GM18502 (cell line): ENCODE data around the gene SLC1A4.
A peak's percentile ranks its signal among the peaks of the same experiment; 100 is the strongest.
"Not testable (repeated sequence)": the region's sequence is repeated elsewhere in the genome, so short reads cannot be mapped to it uniquely, and the experiment has no call there.

Experiments
- ATAC-seq: cut with Tn5 transposase; IDR thresholded peaks from one replicate; pipeline ENCODE4 v1.9.1; 2021; ENCODE audit warnings: mild to moderate bottlenecking; ENCODE audit not compliant: unreplicated experiment, poor library complexity

Gene SLC1A4

GRCh38 chr2:64963138-64963537 is 26.1 kb upstream of the SLC1A4 start:
- ATAC-seq, result not testable (repeated sequence)

GRCh38 chr2:64963719-64964118 is 25.5 kb upstream of the SLC1A4 start:
- no peak for ATAC-seq

DNA sequence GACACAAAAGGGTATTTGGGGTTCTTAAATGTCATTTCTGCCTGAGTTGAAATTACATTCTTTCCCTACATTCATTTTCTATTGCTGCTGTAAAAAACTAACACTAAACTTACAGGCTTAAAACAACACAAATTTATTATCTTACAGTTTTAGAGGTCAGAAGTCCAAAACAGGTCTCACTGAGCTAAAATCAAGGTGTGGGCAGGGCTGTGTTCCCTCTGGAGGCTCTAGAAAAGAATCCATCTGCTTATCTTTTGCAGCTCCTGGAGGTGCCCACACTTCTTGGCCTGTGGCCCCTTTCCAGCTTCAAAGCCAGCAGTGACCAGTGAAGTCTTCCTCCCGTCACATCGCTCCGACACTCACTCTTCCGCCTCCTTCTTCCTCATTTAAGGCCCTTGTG is 23.2 kb upstream of the SLC1A4 start:
- no peak for ATAC-seq

DNA sequence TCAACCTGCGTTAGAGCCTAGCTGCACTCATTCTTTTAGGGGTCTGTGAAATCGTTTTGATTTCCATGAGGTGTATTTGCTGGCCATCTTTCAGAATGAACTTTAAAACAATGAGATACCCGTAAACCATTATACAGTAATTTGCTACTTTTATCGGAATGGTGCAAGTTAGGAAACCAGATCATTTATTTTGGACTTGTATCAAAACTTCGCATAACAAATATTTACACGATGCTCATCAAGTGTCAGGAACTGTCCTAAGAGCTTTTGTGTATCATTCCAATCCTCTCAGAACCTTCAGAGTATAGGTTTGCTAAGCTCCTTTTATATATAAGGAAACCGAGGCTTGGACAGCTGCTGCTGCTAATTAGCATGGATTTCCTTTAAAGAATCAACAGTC is 22.4 kb upstream of the SLC1A4 start:
- no peak for ATAC-seq

- ATAC-seq, result no peak
These were observed 21.6 kb upstream of the SLC1A4 start for GRCh38 chr2:64967601-64968000.

DNA sequence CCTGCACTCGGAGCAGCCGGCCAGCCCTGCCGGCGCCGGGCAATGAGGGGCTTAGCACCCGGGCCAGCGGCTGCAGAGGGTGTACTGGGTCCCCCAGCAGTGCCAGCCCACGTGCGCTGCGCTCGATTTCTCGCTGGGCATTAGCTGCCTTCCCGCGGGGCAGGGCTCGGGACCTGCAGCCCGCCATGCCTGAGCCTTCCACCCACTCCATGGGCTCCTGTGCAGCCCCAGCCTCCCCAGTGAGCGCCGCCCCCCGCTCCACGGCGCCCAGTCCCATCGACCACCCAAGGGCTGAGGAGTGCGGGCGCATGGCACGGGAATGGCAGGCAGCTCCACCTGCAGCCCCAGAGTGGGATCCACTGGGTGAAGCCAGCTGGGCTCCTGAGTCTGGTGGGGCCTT is 20.1 kb upstream of the SLC1A4 start:
- not testable (repeated sequence) for ATAC-seq

GRCh38 chr2:64970495-64970894 is 18.7 kb upstream of the SLC1A4 start:
- ATAC-seq, result no peak

DNA sequence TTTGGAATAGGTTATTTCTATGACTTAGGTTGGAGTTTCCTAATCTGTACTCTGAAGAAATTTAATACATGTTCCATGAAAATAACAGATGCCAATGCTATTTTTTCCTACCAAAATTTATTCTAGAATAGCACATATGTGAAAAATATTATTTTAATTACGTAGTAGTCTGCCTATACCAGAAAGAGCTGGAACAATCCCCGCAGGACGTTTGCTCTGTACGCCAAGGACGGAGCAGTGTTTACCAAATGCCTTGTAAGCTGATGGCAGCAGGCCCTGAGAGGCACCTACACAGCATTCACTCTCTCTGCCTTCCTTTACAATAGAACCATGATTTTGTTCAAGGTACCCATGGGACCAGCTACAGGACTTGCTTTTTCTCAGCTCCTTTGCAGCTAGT is 16.8 kb upstream of the SLC1A4 start:
- ATAC-seq, result no peak

GRCh38 chr2:64972876-64973275 is 16.3 kb upstream of the SLC1A4 start:
- no peak for ATAC-seq

- no peak for ATAC-seq
These were observed 13.9 kb upstream of the SLC1A4 start for GRCh38 chr2:64975232-64975821.

- ATAC-seq, result no peak
These were observed 12.9 kb upstream of the SLC1A4 start for GRCh38 chr2:64976276-64976675.

GRCh38 chr2:64978514-64979268 is 10.5 kb upstream of the SLC1A4 start:
- ATAC-seq, result peak; percentile 48

DNA sequence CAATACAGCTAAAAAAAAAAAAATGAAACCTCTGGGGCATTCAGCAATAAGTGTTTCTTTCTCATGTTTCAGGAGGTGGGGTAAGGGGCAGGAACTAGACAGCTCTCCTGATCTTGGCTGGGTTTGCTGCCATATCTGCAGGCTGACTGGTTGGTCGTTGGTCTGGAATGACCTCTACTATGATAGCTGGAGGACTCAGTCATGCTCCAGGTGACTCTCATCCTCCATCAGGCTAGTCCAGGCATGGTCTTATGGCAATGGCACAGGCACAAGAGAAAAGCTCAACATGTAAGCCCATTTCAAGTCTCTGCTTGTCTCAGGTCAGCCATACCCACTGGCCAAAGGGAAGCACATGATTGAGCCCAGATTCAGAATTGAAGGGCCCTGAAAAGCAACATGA is 9.5 kb upstream of the SLC1A4 start:
- no peak for ATAC-seq

DNA sequence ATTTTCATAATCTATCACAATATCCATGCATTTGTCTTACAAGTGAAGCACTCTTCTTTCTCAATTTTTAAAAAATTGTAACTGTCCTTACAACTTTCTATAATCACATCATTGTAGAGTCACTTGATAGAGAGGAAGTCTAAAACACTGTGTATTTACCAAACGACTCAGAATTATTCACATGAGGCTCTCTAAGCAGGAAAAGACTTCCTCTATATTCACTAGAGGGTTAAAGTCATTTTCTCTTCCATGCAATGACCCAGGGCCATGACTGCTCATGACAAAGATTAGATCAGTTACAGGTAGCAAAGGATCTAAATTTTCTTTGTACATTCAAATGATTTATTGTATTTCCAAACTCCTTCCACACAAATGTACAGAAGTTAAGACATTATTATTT is 9.0 kb upstream of the SLC1A4 start:
- ATAC-seq, result no peak

- peak; percentile 48 for ATAC-seq
These were observed 6.8 kb upstream of the SLC1A4 start for GRCh38 chr2:64982311-64982857.

DNA sequence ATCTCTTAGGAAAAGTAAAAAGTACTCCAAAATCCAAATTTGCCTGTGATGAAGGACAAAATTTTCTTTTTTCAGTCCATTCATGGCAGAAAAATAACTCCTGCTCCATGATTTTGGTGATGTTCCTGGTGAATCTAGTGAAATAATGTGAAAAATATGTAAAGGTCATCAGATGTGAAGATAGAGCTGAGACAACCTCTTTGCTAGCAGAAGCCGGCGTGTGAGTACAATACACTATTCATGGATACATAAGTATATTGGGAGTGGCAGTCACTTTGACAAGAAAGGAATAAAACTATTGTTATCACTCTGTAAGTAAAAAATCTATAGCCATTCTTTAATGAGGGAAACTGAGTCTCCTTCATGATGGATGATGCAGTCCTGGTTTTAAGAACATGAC is 6.3 kb upstream of the SLC1A4 start:
- ATAC-seq, result no peak

GRCh38 chr2:64985447-64985846 is 3.8 kb upstream of the SLC1A4 start:
- no peak for ATAC-seq

DNA sequence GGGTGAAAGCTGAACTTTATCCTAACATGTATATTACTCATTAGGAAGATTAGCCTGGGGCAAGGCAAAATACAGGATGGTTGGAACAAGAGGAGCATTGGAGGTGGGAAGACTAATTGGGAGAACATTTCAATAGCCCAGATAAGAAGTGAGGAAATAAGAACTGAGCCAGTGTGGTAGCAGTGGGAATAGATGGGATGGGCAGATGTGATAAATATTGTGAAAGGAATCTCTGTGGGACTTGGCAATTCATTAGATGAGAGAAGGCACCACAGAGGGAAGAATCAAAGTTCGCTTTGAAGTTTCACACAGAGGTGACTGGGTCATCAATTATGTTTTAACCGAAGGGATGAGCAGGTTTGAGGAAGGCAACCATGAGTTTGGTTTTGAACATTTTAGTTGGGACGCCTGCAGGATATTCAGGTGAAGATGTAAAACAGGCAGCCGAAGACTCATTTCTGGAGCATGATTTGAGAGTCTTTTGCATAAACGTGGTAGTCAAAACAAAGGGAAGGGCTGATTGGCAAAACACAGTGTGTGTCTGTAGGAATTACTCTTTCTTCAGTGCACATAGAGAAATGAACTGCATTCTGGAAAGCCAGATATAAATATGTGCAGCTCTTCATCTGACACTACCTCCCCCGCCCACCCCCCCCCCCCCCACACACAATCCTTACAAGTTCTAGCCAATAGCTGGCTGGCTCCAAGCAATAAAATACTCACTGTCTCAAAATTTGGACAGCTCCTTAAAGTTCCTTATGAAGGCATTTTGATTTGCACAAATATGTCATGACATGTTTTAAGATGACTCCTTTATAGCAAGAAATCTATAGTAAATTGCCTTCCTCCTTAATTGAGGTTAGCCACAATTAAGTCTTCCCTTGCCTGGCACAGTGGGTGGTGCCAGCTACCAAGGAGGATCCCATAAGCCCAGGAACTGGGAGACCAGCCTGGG is 1.9 kb upstream of the SLC1A4 start:
- ATAC-seq, result no peak

DNA sequence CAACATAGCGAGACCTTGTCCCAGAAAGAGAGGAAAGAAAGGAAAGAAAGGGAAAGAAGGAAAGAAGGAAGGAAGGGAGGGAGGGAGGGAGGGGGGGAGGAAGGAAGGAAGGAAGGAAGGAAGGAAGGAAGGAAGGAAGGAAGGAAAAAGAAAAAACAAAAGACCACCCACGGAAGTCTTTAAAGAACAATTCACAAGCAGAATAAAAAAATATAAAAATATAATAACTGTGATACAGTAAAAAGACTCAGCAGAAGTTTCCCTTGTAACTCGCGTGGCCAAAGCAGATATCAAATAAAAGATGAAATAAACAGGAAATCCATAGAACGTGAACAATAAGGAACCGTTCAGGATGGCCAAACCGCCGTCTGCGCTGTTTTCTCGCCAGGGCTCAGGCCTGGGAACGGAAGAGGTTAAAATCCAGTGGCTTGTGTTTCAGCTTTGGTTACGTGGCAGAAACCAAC is 1.2 kb upstream of the SLC1A4 start:
- ATAC-seq, result no peak

DNA sequence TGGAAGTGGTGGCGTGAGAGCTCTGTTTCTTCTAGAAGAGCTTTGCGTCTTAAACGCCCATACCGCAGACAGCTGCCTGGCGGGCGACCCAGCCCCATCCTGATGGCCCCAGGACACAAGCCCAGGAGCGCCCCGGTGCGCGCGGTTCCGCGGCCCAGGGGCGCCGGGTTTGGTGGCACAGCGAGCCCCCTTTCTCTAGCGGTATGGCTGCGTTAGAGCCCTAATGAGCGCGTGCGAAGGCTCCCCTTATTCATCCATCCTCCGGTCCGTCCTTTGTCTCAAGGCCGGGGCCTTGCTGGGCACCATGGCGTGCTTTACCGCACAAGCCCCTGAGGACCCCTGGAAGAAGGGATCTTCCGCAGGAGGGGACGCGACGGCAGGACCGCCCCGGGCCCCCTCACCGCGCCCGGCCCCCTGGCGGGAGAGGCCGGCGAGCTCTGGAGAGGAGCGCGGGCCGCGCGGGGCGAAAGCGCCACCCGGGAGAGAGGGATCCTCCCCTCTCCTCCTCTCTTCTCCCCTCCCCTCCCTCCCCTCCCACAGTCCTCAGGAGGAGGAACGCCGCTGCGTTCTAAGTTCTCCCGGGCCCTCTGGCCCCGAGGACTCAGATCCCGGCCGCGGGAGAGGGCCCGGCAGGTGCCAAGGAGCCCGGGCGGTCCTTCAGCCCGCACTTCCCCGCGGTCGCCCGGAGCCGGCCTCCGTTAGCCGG is 626 bp upstream of the SLC1A4 start:
- ATAC-seq, result peak; percentile 44
